NCI-H446 (cell line): Measurements from ENCODE around the gene SUSD6.

Experiments
- DNase-seq, 2 experiments: peaks; one replicate each; lab custom pipeline; 2025; lab: John Stamatoyannopoulos, UW

Gene SUSD6

DNA sequence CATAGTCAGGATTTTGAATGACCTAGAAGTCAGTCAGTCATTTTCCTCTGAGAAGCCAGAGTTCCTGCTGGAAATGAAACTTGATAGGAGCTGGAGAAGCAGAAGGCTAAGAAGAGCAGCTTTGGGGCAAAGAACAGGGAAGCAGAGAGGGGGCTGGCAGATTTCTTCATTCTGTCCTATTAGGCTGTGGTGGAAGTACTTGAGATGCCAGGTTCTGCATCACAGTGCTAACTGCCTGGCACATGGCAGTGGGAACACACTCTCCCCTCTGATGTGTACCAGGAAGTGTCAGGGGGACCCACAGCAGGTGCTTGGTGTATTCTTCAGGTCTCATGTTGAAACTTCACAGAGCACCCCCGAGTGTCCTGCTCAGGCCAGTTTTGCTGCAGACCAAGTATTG, 61.0 kb downstream of the SUSD6 start:
- no peak for DNase-seq

DNA sequence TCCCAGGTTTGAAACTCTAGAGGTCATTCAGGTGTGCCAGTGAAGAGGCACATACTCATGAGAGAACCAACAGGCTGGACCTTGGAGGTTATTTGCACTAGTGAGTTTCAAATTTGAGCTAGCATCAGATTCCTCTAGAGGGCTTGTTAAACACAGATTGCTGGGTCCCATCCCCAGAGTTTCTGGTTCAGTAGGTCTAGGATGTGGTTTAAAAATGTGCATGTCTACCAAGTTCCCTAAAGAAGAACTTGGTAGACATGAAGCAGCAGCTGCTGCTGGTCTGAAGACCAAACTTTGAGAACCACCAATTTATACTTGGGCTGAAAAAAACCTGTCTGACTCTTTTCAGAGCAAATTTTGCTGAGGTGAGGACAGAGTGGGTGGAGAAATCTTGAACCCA, 61.7 kb downstream of the SUSD6 start:
- no peak for DNase-seq

DNA sequence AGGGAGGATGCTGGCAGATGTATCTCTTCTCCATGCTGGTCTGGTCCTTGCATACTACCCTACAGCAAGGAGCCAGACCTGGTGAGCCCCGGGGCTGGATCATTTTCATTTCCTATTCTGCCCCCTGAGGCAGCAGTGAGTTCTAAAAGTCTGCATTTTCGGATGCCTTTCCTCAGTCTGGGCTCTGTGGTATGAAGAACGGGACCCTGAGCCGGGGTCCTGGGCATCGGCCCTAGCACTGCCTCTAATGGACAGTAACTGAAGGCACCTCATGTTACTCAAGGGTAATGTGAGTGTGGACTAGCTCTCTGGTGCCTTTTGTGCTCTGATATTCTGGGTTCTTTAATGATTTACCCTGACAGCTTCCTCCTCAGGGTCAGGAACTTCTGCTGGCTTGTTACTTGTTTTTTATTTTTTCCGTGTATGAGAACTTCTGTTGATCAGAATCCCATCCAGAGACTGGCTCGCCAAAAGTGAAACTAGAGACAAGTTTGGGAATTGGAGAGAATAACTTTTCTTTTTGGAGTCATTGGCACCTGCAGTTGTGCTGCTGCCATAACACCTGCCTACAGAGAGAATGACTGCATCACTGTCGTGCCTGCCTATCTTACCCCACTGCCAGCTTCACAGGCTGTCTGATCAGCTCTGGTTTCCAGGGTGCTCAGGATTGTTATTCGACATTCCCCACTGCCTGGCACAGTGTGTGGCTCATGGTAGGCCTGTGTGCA, 62.3 kb downstream of the SUSD6 start:
- no peak for DNase-seq

DNA sequence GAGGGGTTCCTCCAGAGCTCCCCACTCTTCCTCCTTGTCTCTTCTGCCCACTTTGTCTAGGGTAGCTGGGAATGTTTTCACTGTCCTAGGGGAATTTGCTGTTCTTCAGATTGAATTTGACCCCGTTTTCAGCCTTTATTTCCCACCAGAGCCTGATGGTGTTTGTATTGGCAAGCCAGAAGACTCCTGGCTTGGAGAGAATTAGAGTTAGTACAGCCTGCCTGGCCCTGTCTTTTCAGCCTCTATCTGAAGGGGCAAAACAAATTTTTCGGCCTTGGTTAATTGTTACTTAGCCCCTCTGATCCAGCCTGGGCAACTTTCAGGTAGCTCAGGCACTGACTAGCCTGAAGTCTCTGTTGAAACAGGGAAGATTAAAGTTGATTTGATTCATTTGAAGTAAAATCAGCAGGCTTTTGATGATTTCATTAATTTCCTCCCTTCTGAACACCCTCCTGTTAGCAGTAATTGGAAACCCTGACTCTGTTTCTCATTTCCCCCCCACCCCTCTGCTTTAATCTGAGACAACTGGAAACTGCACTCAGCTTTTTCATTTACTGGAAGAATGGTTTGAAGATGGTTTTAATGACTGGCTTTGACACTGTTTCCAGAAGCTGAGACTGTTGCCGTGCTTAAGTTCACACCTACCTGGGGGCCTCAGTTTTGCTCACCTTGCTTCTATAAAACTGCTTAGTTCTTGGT, 63.3 kb downstream of the SUSD6 start:
- no peak for DNase-seq

DNA sequence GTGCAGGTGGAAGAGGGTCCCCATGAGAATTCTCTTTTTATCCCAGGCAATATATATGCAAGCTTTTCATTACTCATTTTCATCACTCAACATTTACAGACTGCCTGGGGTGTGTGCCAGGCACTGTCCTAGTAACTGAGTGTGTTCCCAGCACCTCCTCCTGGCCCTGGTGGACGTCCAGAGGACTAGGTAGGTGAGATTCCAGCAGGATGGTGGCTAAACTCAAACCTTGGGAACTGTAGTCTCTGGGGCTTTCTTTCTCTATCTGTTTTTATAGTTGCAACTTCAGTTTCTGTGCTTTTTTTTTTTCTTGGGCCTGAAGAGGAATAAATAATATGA, 63.8 kb downstream of the SUSD6 start:
- DNase-seq = no peak

DNA sequence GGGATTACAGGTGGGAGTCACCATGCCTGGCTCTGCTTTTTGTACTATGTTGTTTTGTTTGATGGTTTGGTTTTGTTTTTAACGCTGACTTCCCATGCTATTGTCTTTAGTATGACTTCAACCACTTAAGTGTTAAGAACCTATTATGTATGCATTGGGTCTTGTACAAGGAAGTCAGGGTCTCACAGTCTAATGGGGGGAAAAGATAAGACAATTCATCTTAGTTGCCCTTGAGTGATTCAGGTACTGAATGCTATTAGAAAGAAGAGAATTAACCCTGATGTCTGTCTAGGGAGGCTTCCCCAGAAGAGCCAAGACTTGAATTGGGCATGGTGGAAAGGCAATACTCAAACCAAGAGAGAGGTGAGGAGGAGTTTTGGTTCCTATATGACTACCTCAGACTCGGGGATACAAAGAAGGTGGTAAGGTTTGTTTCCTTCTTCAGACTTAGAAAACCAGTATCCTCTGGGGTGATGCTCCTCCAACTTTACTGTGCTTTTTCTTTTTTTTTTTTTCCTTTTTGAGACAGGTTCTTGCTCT, 64.6 kb downstream of the SUSD6 start:
- DNase-seq = no peak

DNA sequence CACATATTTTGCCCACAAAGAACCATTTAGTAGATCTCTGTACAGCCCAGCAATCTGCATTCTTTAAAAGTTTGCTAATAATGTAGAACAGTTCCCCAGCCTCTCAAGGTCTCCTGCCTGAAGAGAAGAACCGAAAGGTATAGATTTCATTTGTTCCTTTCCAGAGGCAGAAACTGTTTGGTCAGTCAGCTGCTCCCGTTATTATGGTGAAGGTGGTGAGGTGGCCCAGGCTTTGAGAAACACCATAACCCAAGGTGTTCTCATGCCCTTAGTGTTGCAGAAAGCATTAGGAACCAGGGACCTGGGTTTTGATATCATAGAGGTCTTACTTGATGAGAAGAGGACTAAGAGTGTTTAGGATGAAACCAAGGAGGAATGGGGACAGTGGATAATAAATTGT, 65.3 kb downstream of the SUSD6 start:
- DNase-seq = no peak

DNA sequence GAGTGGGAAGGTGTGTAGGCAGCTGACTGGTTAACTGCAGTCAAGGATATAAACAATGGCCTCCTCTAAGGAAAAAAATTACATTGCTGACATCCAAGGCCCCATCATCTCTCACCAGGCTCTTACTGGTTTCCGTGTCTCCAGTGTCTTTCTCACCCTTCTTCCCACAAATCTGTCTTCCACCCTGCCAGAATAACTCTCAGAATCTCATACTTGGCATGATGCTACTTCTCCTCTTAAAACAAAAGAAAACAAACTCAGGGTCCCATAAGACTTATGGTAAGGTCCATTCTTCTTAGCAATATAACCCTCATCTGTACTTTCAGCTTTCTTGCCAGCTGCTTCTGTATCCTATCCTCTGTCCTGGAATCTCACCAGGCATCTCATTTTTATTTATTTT, 68.9 kb downstream of the SUSD6 start:
- no peak for DNase-seq

DNA sequence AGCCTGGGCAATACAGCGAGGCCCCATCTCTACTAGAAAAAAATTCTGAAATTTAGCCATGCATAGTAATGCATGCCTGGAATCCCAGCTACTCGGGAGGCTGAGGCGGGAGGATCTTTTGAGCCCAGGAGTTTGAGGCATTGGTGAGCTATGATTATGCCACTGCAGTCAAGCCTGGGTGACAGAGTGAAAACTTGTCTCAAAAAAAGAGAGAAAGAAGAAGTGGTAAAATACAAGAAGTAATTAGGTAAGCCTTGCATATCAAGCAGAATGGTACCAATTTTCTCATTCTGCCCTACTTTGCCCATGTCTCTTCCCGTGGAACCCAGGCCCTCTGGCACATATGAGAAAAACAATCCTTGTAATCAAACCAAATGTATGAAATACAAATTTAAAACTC, 70.7 kb downstream of the SUSD6 start:
- no peak for DNase-seq

DNA sequence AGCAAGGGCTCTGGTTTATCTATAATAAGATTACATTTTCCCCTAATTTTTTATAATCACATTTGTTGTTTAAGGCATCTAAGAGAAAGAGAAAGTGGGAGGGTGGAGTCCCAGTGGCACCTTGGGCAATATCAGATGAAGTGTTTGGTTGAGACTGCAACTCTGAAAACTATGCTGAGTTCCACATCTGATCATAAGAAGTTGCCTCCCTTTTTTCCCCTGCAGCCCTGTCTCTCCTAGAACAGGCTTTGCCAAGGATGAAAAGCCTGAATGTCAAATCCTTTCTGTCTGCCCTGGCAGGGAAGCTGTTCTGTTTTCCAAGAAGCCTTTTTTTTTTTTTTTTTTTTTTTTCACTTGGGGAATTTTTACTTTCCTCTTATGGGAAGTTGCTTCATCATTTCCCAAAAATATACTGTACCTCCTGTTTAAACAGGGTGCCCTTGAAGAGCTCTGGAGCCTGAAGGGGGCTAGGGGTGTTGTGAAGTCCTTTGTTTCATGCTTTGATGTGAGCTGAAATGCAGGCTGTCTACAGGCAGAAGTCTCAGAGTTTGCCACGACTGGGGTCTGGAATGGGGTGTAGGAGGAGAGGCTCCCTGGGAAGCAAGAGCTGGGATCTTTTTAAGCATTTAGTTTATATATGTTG, 71.3 kb downstream of the SUSD6 start:
- DNase-seq = peak in 1 of 2 experiments; percentile 64

DNA sequence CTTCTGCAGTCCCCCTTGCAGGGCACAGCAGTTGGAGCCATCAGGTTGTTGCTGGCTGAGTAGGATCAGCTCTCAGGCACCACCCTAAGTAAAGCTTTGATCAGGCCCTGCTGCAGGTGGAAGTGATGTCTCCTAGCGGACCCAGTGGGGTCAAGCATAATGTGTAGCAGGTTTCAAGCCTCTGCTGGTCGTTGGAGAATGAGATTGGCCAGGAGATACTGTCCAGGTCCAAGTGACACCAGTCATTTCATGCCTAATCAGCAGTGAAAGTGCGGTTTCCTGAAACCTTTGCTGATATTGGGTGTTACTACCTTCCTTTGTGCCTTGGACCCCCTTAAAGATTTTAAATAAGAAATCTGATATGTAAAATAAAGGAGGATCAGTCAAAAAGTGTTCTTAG, 72.6 kb downstream of the SUSD6 start:
- no peak for DNase-seq

DNA sequence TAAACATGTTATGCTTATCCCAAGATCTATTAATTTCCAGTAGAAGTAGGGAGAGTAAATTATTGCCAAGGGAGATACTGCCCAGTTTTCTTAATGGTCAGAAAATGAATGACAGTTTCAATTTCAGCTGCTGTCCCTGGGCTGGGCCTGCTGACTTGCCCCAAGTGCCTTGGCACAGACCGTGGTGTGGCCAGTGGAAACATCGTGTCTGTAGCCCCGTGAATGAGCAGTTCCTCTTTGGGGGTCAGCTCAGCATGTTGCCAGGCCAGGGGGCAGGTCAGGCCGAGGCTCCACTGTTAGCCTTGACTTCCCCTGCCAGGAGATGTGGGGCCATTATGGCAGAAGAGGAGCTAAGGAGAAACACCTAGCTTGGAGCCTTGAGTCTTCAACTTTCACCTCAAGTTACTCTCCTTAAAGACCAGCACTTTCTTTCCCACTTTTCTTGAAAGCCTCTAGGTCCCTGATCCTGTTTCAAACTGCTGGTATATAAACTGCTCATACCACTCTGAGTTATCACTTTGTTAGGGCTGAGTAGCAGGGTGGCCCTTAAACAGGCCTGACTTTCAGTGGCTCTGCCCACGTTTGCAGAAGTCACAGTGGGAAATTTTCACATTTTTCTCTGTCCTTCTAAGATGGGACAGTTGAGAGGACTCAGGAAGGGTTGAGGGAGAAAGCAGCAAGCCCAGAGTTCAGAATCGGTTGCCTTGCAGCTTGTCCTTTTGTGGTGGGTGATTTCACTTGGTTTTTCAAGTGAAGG, 73.2 kb downstream of the SUSD6 start:
- DNase-seq = no peak

DNA sequence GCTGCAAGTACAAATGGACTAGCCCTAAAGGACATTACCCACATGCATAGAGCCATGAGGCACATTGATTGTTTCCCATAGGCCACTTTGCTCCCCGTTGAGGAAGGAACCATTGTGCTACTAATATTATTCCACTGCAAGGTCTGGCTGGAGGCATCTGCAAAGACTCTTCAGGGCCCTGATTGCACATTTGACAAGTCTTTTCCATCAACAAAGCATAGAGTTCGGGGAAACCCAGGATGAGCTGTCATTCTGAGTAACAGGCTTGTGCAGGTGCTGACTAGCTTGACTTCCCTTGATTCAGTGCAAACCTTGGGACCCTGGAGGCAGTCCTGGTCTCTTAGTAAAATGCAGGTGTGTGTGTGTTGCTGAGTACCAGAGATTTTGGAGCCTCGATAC, 73.8 kb downstream of the SUSD6 start:
- no peak for DNase-seq

DNA sequence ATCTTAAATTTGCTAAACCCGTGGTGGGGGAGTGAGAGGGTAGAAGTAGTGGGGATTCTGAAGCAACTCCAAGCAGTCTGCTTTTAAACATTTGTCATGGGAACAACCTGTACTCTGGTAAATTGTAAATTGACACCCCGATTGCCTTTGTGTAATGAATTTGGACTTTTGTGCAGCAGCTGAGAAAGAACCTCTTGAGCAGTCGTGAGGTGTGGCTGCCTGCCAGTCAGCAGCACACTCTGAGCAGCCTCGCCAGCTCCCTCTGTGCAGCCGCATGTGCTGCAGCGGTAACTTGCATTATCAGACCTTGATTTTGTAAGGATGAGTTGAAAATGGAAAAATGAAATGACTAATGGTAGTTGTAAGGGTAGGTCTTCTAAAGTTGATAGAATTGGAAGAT, 74.3 kb downstream of the SUSD6 start:
- DNase-seq = peak; percentile 48 to 85

DNA sequence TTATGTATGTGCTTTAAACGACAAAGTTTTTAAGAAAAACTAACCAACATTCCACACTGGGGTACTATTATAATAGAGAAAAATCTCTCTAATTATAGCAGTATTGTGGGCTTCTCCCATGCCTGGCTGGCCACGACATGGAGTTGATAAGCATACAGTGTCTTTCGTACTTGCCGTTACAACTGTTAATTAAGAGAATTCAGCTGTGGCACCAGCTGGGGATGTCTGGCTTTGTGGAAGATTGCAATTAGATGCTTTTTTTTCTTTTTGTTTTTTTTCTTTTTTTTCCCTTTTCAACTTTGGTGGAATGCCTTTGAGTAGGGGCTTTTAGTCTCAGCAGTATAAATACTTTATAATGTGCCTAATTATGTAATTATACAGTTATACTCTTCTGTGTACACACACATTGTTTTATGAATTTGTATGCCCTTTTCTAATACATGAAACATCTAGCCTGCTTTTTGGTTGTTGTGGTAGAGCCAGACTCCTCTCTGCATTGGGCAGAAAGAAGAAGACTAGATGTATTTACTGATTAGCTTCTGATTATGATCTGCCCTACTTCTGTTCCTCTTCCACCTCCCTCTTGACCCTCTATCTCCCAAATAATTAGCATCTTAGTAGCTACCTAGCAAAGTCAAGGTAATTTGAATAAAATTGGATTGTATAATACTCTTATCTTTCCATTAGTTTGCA, 76.4 kb downstream of the SUSD6 start:
- peak in 1 of 2 experiments; percentile 9 for DNase-seq

DNA sequence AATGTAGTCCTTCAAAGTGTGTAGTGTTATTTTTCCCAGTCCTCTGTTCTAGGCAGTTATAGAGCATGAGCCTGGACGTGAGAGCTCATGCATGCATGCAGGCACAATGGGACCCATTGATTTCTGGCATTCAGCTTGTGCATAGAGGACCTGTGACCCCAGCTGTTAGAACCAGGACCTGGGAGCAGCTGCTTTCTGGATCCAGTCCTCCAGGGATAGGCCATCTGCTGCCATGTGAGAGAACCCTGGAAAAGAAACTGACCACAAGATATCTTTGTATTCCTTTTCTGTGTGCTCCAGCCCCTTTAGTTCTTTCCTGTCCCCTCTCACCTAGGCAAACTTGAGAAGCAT, 76.9 kb downstream of the SUSD6 start:
- no peak for DNase-seq

DNA sequence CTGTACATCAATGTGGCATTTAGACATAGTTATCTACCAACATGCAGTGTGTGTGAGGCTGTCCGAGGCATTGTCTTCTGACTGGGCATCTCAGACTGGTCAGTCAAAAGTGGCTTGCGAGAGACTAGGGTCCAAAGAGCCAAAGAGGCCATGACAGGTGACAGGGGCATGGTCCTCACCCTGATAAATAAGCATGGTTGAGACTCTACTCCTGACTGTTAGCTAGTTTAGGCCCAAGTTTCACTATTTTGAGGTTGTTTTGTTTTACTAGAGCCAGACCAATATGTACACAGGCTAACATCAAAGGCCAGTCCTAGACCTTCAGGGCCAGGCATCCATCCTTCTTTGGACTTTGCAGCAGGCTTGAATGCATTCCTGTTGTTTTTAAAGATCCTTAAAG, 78.6 kb downstream of the SUSD6 start:
- no peak for DNase-seq

DNA sequence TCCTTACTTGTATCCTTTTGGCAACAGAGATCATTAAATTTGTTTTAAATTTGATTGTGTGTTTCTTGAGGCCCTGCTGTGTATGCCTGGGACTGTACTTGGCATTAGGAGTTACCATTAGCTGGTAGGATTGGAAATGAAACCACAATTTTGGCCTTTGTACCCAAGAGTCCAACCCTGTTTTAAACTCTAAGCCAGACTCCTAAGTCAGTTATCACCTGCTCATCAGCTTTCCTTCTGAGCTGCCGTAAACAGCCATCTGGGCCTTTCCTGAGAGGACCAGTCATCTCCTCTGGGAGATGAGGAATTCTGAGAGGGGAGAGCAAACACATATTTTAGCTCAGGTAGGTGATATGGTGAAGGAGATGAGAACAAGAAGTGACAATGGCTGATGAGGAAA, 81.2 kb downstream of the SUSD6 start:
- peak in 1 of 2 experiments; percentile 47 for DNase-seq

DNA sequence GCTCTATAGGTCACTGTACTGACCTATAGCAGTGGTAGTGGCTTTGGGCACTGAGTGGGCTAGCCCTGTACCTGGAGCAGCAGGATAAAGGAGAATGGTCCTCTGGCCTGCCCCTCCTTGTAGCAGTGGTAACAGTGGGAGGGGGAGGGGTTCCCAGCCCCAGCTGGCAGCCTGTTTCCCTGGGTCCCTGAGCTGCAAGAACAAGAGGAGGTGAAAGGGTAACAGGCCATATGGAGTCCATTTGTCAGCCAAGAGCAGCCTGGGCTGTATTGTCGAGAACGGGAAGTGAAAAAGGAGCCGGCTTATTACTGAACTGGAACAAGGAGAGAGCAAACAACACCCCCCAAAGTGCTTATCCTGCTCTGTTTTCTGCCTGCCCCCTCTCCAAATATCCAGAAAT, 81.7 kb downstream of the SUSD6 start:
- DNase-seq = peak; percentile 40 to 87

DNA sequence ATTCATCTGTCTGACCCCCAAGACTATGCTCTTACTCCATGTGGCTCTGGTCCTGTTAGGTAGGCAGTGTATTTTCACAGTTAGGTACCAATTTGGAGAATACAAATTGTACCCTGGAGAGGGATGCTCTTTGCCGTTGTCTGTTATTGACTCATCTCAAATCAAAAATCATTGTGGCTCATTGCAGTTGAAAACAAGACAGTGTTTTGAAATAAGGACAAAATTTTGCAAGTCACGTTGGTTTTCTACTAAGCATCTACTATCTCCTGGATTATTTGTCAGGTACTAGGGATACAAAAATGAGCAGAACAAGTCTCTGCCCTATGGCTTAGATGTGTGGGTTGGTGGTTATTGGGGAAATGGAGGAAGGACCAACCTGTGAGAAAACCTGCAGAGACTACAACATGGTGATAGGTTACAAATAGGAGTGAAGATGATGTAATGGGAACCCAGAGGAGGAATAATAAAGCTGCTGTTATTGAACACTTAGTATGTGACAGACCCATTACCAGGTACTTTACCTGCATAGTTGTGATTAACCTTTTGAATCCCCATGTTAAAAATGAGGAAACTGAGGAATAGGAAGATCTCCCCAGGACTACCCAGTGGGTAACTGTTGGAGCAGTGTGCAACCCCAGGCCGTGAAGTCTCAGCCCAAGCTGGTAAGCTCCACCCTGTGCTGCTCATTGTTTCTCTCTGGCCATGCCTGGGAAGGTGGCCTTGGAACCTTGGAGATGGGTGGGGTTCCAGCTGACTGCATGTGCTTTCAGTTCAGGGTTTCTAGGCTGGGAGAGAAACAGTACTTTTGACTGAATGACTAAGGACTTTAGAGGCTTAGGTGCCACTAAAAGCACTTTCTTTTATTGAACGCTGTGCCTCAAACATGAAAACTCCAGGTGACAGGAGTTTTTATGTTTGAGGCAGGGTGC, 82.7 kb downstream of the SUSD6 start:
- no peak for DNase-seq
